ENCODE measurements around the gene EHMT2. TPM values are rescaled to one million over a fixed set of nuclear protein-coding genes. Genes with fewer than 3 reads are reported as not detected.
"Not testable (repeated sequence)": the region's sequence is repeated elsewhere in the genome, so short reads cannot be mapped to it uniquely, and the experiment has no call there.

Gene EHMT2
- polyA plus RNA-seq, 3 donors = 67.9 to 74.0 (median 68.5) TPM

GRCh38 chr6:31844507-31844906 lies 53.0 kb downstream of the EHMT2 start:
- no peak for DNase-seq (ENCODE audit: low read depth in 3 of 3, low spot score in 2 of 3)

GRCh38 chr6:31842053-31842452 lies 55.4 kb downstream of the EHMT2 start:
- no peak for DNase-seq (ENCODE audit: low read depth in 3 of 3, low spot score in 2 of 3)

- DNase-seq (ENCODE audit: low read depth in 3 of 3, low spot score in 2 of 3) = not testable (repeated sequence)
These were observed 57.7 kb downstream of the EHMT2 start for GRCh38 chr6:31839779-31840126.

- DNase-seq (ENCODE audit: low read depth in 3 of 3, low spot score in 2 of 3) = no peak
These were observed 58.5 kb downstream of the EHMT2 start for GRCh38 chr6:31838968-31839367.

GRCh38 chr6:31838114-31838553 lies 59.4 kb downstream of the EHMT2 start:
- not testable (repeated sequence) for DNase-seq (ENCODE audit: low read depth in 3 of 3, low spot score in 2 of 3)

- no peak for DNase-seq (ENCODE audit: low read depth in 3 of 3, low spot score in 2 of 3)
These were observed 60.0 kb downstream of the EHMT2 start for GRCh38 chr6:31837369-31838113.

GRCh38 chr6:31836474-31837368 lies 60.8 kb downstream of the EHMT2 start:
- no peak for DNase-seq (ENCODE audit: low read depth in 3 of 3, low spot score in 2 of 3)

- DNase-seq (ENCODE audit: low read depth in 3 of 3, low spot score in 2 of 3) = no peak
These were observed 61.4 kb downstream of the EHMT2 start for GRCh38 chr6:31836047-31836473.

- DNase-seq (ENCODE audit: low read depth in 3 of 3, low spot score in 2 of 3) = peak; percentile 85 to 94 (median 90)
These were observed 62.9 kb downstream of the EHMT2 start for GRCh38 chr6:31834367-31835250.

GRCh38 chr6:31831350-31832215 lies 65.9 kb downstream of the EHMT2 start:
- no peak for DNase-seq (ENCODE audit: low read depth in 3 of 3, low spot score in 2 of 3)

GRCh38 chr6:31830886-31831335 lies 66.6 kb downstream of the EHMT2 start:
- DNase-seq (ENCODE audit: low read depth in 3 of 3, low spot score in 2 of 3) = no peak

Other genes with a start within 250 kb of the EHMT2 start
- 100 to 1,000 TPM; 212 to 228 (median 226) TPM for gene BAG6, start 245.0 kb downstream of the EHMT2 start, polyA plus RNA-seq (ENCODE audit: insufficient read length in 3 of 3)
- gene APOM, start 241.8 kb downstream of the EHMT2 start, polyA plus RNA-seq (ENCODE audit: insufficient read length in 3 of 3) = 100 to 1,000 TPM in 2 of 3 donors, 10 to 100 TPM in 1; 91.6 to 131 (median 120) TPM
- gene C6orf47, start 236.9 kb downstream of the EHMT2 start, polyA plus RNA-seq (ENCODE audit: insufficient read length in 3 of 3) = 10 to 100 TPM; 19.4 to 20.7 (median 20.4) TPM
- gene GPANK1, start 232.7 kb downstream of the EHMT2 start, polyA plus RNA-seq (ENCODE audit: insufficient read length in 3 of 3) = 10 to 100 TPM; 29.5 to 31.0 (median 30.8) TPM
- gene CSNK2B, start 231.6 kb downstream of the EHMT2 start, polyA plus RNA-seq (ENCODE audit: insufficient read length in 3 of 3) = 100 to 1,000 TPM; 234 to 239 (median 236) TPM
- gene LY6G5B, start 227.7 kb downstream of the EHMT2 start, polyA plus RNA-seq (ENCODE audit: insufficient read length in 3 of 3) = 10 to 100 TPM; 10.4 to 15.6 (median 12.0) TPM
- gene LY6G5C, start 216.6 kb downstream of the EHMT2 start, polyA plus RNA-seq (ENCODE audit: insufficient read length in 3 of 3) = 1 to 10 TPM; 2.4 to 3.2 (median 2.5) TPM
- 10 to 100 TPM; 54.8 to 57.3 (median 55.2) TPM for gene ABHD16A, start 194.4 kb downstream of the EHMT2 start, polyA plus RNA-seq (ENCODE audit: insufficient read length in 3 of 3)
- gene LY6G6F, start 190.8 kb downstream of the EHMT2 start, polyA plus RNA-seq (ENCODE audit: insufficient read length in 3 of 3) = 1 to 10 TPM in 1 of 3 donors, under 1 TPM in 2; 0.44 to 1.5 (median 0.98) TPM
- gene LY6G6D, start 182.3 kb downstream of the EHMT2 start, polyA plus RNA-seq (ENCODE audit: insufficient read length in 3 of 3) = under 1 TPM in 1 of 3 donors, not detected in 2; 0.34 TPM
- gene LY6G6C, start 176.0 kb downstream of the EHMT2 start, polyA plus RNA-seq (ENCODE audit: insufficient read length in 3 of 3) = under 1 TPM; 0.18 to 0.28 (median 0.22) TPM
- gene MPIG6B, start 174.3 kb downstream of the EHMT2 start, polyA plus RNA-seq (ENCODE audit: insufficient read length in 3 of 3) = 1 to 10 TPM; 1.1 to 2.3 (median 1.4) TPM
- 100 to 1,000 TPM; 157 to 166 (median 162) TPM for gene DDAH2, start 168.4 kb downstream of the EHMT2 start, polyA plus RNA-seq (ENCODE audit: insufficient read length in 3 of 3)
- gene CLIC1, start 161.2 kb downstream of the EHMT2 start, polyA plus RNA-seq (ENCODE audit: insufficient read length in 3 of 3) = 100 to 1,000 TPM; 313 to 334 (median 325) TPM
- gene MSH5, start 157.7 kb downstream of the EHMT2 start, polyA plus RNA-seq (ENCODE audit: insufficient read length in 3 of 3) = 10 to 100 TPM; 13.8 to 16.7 (median 15.3) TPM
- gene SAPCD1, start 135.0 kb downstream of the EHMT2 start, polyA plus RNA-seq (ENCODE audit: insufficient read length in 3 of 3) = 1 to 10 TPM; 2.1 to 7.4 (median 6.0) TPM
- gene VWA7, start 120.4 kb downstream of the EHMT2 start, polyA plus RNA-seq (ENCODE audit: insufficient read length in 3 of 3) = 1 to 10 TPM; 6.8 to 9.4 (median 8.5) TPM
- gene VARS1, start 101.9 kb downstream of the EHMT2 start, polyA plus RNA-seq (ENCODE audit: insufficient read length in 3 of 3) = 10 to 100 TPM; 57.2 to 59.4 (median 58.1) TPM
- gene LSM2, start 90.7 kb downstream of the EHMT2 start, polyA plus RNA-seq (ENCODE audit: insufficient read length in 3 of 3) = 10 to 100 TPM; 86.8 to 93.1 (median 87.3) TPM
- gene HSPA1L, start 82.4 kb downstream of the EHMT2 start, polyA plus RNA-seq (ENCODE audit: insufficient read length in 3 of 3) = 1 to 10 TPM; 4.1 to 4.3 (median 4.3) TPM
- gene HSPA1A, start 82.2 kb downstream of the EHMT2 start, polyA plus RNA-seq (ENCODE audit: insufficient read length in 3 of 3) = 100 to 1,000 TPM in 1 of 3 donors, 10 to 100 TPM in 2; 83.5 to 115 (median 87.1) TPM
- 100 to 1,000 TPM; 112 to 164 (median 134) TPM for gene HSPA1B, start 70.0 kb downstream of the EHMT2 start, polyA plus RNA-seq (ENCODE audit: insufficient read length in 3 of 3)
- 10 to 100 TPM; 69.0 to 89.7 (median 77.5) TPM for gene NEU1, start 34.9 kb downstream of the EHMT2 start, polyA plus RNA-seq (ENCODE audit: insufficient read length in 3 of 3)
- 10 to 100 TPM; 34.7 to 45.8 (median 43.8) TPM for gene SLC44A4, start 18.7 kb downstream of the EHMT2 start, polyA plus RNA-seq (ENCODE audit: insufficient read length in 3 of 3)
- gene ZBTB12, start 4.4 kb upstream of the EHMT2 start, polyA plus RNA-seq (ENCODE audit: insufficient read length in 3 of 3) = 10 to 100 TPM; 23.5 to 27.3 (median 25.5) TPM
- 1 to 10 TPM; 3.3 to 4.3 (median 4.0) TPM for gene C2, start 30.0 kb upstream of the EHMT2 start, polyA plus RNA-seq (ENCODE audit: insufficient read length in 3 of 3)
- 10 to 100 TPM in 1 of 3 donors, 1 to 10 TPM in 2; 5.0 to 17.5 (median 5.7) TPM for gene CFB, start 48.4 kb upstream of the EHMT2 start, polyA plus RNA-seq (ENCODE audit: insufficient read length in 3 of 3)
- 10 to 100 TPM; 90.8 to 94.0 (median 92.7) TPM for gene NELFE, start 61.3 kb upstream of the EHMT2 start, polyA plus RNA-seq (ENCODE audit: insufficient read length in 3 of 3)
- 10 to 100 TPM; 35.7 to 49.2 (median 37.6) TPM for gene SKIC2, start 61.5 kb upstream of the EHMT2 start, polyA plus RNA-seq (ENCODE audit: insufficient read length in 3 of 3)
- 10 to 100 TPM; 25.7 to 26.8 (median 26.0) TPM for gene DXO, start 74.4 kb upstream of the EHMT2 start, polyA plus RNA-seq (ENCODE audit: insufficient read length in 3 of 3)
- gene C4A, start 84.4 kb upstream of the EHMT2 start, polyA plus RNA-seq (ENCODE audit: insufficient read length in 3 of 3) = 10 to 100 TPM; 10.9 to 22.9 (median 13.1) TPM
- gene C4B, start 117.1 kb upstream of the EHMT2 start, polyA plus RNA-seq (ENCODE audit: insufficient read length in 3 of 3) = 10 to 100 TPM; 12.0 to 24.1 (median 14.0) TPM
- 1 to 10 TPM in 1 of 3 donors, under 1 TPM in 2; 0.55 to 1.3 (median 0.58) TPM for gene CYP21A2, start 140.7 kb upstream of the EHMT2 start, polyA plus RNA-seq (ENCODE audit: insufficient read length in 3 of 3)
- gene TNXB, start 211.6 kb upstream of the EHMT2 start, polyA plus RNA-seq (ENCODE audit: insufficient read length in 3 of 3) = 1 to 10 TPM; 2.4 to 2.7 (median 2.5) TPM
- 10 to 100 TPM; 83.2 to 94.0 (median 84.1) TPM for gene ATF6B, start 230.5 kb upstream of the EHMT2 start, polyA plus RNA-seq (ENCODE audit: insufficient read length in 3 of 3)
- 1 to 10 TPM; 7.0 to 7.5 (median 7.5) TPM for gene FKBPL, start 232.6 kb upstream of the EHMT2 start, polyA plus RNA-seq (ENCODE audit: insufficient read length in 3 of 3)